Right lobe of liver (tissue), 4 donors: Measurements from ENCODE around the gene TBC1D26.

Source experiments
- CTCF ChIP-seq, 4 donors: fragments of 200-600 bp in 3 of 4; fragments of 450-650 bp in 1 of 4; IDR thresholded peaks; one replicate each; pipeline versions ENCODE4 v1.5.1 to v1.8.0; 2016 to 2022; ENCODE audit warnings: antibody characterized with exemption in 4 of 4, mild to moderate bottlenecking in 2 of 4
- POLR2A ChIP-seq: fragments of 450-650 bp; IDR thresholded peaks from one replicate; pipeline ENCODE4 v1.6.1; 2017; ENCODE audit warnings: antibody characterized with exemption, mild to moderate bottlenecking
- donor health status: DM: no; HTN: no; CAD: no.
- donor health status: DM: no; HTN: no; CAD: no.
- donor health status: DM: no; HTN: yes; CAD: no.

- TF ChIP-seq CTCF (IDR thresholded peaks at IDR 0.05) (no peak), POLR2A (no peak)
Measured at GRCh38 chr17:15780188-15780587, 48.1 kb downstream of the TBC1D26 start.
